ENCODE results near the gene SYNPO. TPM values are rescaled to one million over a fixed set of nuclear protein-coding genes. Genes with fewer than 3 reads are reported as not detected.
A peak's percentile ranks its signal among the peaks of the same experiment; 100 is the strongest.

Gene SYNPO
- polyA plus RNA-seq, 1 experiment, result 10.1 TPM

GRCh38 chr5:150650021-150651006, 9.9 kb downstream of the SYNPO start:
- POLR2A ChIA-PET, result no interaction called here
- no peak overlapping the region for H3K27ac ChIP-seq (ENCODE audit: low read depth, low read length)
- TF ChIP-seq CTCF (IDR thresholded peaks at IDR 0.05; ENCODE audit: low read depth, low read length), result no peak

GRCh38 chr5:150651382-150651781, 10.9 kb downstream of the SYNPO start:
- no peak for DNase-seq (ENCODE audit: low read depth, low spot score)
- CTCF ChIA-PET, result interaction anchor here (0.5 to 9.3 kb wide), 2 partner anchors 91 to 335 kb away, joined by 3 to 130 read pairs; no protein-coding TSS in a partner anchor

More at GRCh38 chr5:150650021-150651006, 9.9 kb downstream of the SYNPO start:
- no peaks in the 10 kb centered on the region; the same call in 1 of the 2 replicates for H3K9me3 ChIP-seq (ENCODE audit: control insufficient read depth, insufficient read depth, low read length)
- no peak for DNase-seq (ENCODE audit: low read depth, low spot score)
- no peaks in the 10 kb centered on the region for H3K27me3 ChIP-seq (ENCODE audit: control insufficient read depth, insufficient read depth, low read length)
- no peak overlapping the region for H3K4me3 ChIP-seq (ENCODE audit: low read depth, low read length)
- CTCF ChIA-PET, result no interaction called here

GRCh38 chr5:150651924-150652671, 11.6 kb downstream of the SYNPO start:
- no peak for TF ChIP-seq CTCF (IDR thresholded peaks at IDR 0.05; ENCODE audit: low read depth, low read length)
- CTCF ChIA-PET, result interaction anchor here (0.5 to 9.3 kb wide), 7 partner anchors 9 to 336 kb away, joined by 3 to 130 read pairs (median 3); no protein-coding TSS in a partner anchor
- Histone ChIP-seq H3K27me3 (ENCODE audit: control insufficient read depth, insufficient read depth, low read length) (no peaks in the 10 kb centered on the region), H3K9me3 (ENCODE audit: control insufficient read depth, insufficient read depth, low read length) (no peaks in the 10 kb centered on the region; the same call in 1 of the 2 replicates), H3K27ac (ENCODE audit: low read depth, low read length) (no peak overlapping the region), H3K4me3 (ENCODE audit: low read depth, low read length) (no peak overlapping the region)
- DNase-seq (ENCODE audit: low read depth, low spot score), result no peak
- POLR2A ChIA-PET, result no interaction called here

More at GRCh38 chr5:150651382-150651781, 10.9 kb downstream of the SYNPO start:
- no peaks in the 10 kb centered on the region; the same call in 1 of the 2 replicates for H3K9me3 ChIP-seq (ENCODE audit: control insufficient read depth, insufficient read depth, low read length)
- TF ChIP-seq CTCF (IDR thresholded peaks at IDR 0.05; ENCODE audit: low read depth, low read length), result no peak
- POLR2A ChIA-PET, result no interaction called here
- no peak overlapping the region for H3K27ac ChIP-seq (ENCODE audit: low read depth, low read length)
- H3K27me3 ChIP-seq (ENCODE audit: control insufficient read depth, insufficient read depth, low read length), result no peaks in the 10 kb centered on the region
- no peak overlapping the region for H3K4me3 ChIP-seq (ENCODE audit: low read depth, low read length)

- CTCF ChIA-PET, result interaction anchor here (0.6 to 9.3 kb wide), 10 partner anchors 8 to 1135 kb away, joined by 3 to 130 read pairs (median 4); no protein-coding TSS in a partner anchor
These were observed 12.8 kb downstream of the SYNPO start for GRCh38 chr5:150653145-150653761.

More at GRCh38 chr5:150653145-150653761, 12.8 kb downstream of the SYNPO start:
- H3K27ac ChIP-seq (ENCODE audit: low read depth, low read length), result no peak overlapping the region
- H3K4me3 ChIP-seq (ENCODE audit: low read depth, low read length), result no peak overlapping the region
- H3K9me3 ChIP-seq (ENCODE audit: control insufficient read depth, insufficient read depth, low read length), result no peaks in the 10 kb centered on the region; the same call in 1 of the 2 replicates
- POLR2A ChIA-PET, result interaction anchor here (0.6 to 1.8 kb wide), 2 partner anchors 11 to 180 kb away, joined by 7 to 13 read pairs; no protein-coding TSS in a partner anchor
- H3K27me3 ChIP-seq (ENCODE audit: control insufficient read depth, insufficient read depth, low read length), result no peaks in the 10 kb centered on the region
- DNase-seq (ENCODE audit: low read depth, low spot score), result no peak
- TF ChIP-seq CTCF (IDR thresholded peaks at IDR 0.05; ENCODE audit: low read depth, low read length), result peak; percentile 53
